PC-3 (cell line): ENCODE results near the gene RABGAP1L. TPM values are rescaled to one million over a fixed set of nuclear protein-coding genes. Genes with fewer than 3 reads are reported as not detected.

ENCODE experiments used
- ATAC-seq: fragments of 200-7000 bp; cut with Tn5 transposase; 2 replicates; pipeline ENCODE4 v1.9.1; 2020; ENCODE audit warnings: mild to moderate bottlenecking, moderate library complexity
- BruUV-seq: library from RNA; stranded (reverse); fragments of 400-500 nt; replicated peaks from 2 replicates; lab custom pipeline; 2021; lab: Mats Ljungman, UMichigan
- CTCF ChIA-PET: fragments of 300-600 bp; sonication (Branson Sonifier 250); formaldehyde crosslinking; loops from one replicate; lab custom pipeline; 2022; ENCODE audit warnings: antibody characterized with exemption; lab: Charles Lee
- POLR2A ChIA-PET: fragments of 300-600 bp; sonication (Branson Sonifier 250); formaldehyde crosslinking; loops from one replicate; lab custom pipeline; 2022; ENCODE audit warnings: antibody characterized with exemption; ENCODE audit not compliant: unreplicated experiment; lab: Charles Lee
- DNase-seq: peaks from one replicate; pipeline ENCODE4 v3.0.0-alpha.2; 2015
- H2AFZ ChIP-seq: fragments of 300-600 bp; sonication (generic); 2 replicates; pipeline ENCODE4 v1.6.0; 2016; ENCODE audit warnings: antibody characterized with exemption, low read length
- H3F3A ChIP-seq: fragments of 300-600 bp; sonication (generic); one replicate; pipeline ENCODE4 v1.6.0; 2017; ENCODE audit warnings: antibody characterized with exemption, low read length, control low read depth, mild to moderate bottlenecking; ENCODE audit not compliant: unreplicated experiment
- H3K27ac ChIP-seq: fragments of 300-600 bp; sonication (generic); 2 replicates; pipeline ENCODE4 v1.5.1; 2016; ENCODE audit warnings: mild to moderate bottlenecking, low read length
- H3K27me3 ChIP-seq: fragments of 300-600 bp; sonication (generic); 2 replicates; pipeline ENCODE4 v1.6.1; 2016; ENCODE audit warnings: low read length, mixed read lengths
- H3K36me3 ChIP-seq: fragments of 300-600 bp; sonication (generic); 2 replicates; pipeline ENCODE4 v1.6.1; 2016; ENCODE audit warnings: low read depth, mixed run types, low read length, mixed read lengths
- H3K4me1 ChIP-seq: fragments of 300-600 bp; sonication (generic); 2 replicates; pipeline ENCODE4 v1.5.1; 2016; ENCODE audit warnings: low read length; ENCODE audit not compliant: insufficient read depth
- H3K4me2 ChIP-seq: fragments of 300-600 bp; sonication (generic); 2 replicates; pipeline ENCODE4 v1.6.0; 2016; ENCODE audit warnings: low read length
- H3K4me3 ChIP-seq: fragments of 300-600 bp; sonication (generic); 2 replicates; pipeline ENCODE4 v1.5.1; 2016; ENCODE audit warnings: mild to moderate bottlenecking, low read length, mixed read lengths
- H3K79me2 ChIP-seq: fragments of 300-600 bp; sonication (generic); 2 replicates; pipeline ENCODE4 v1.6.1; 2017; ENCODE audit warnings: low read length, mixed read lengths
- H3K9ac ChIP-seq: fragments of 300-600 bp; sonication (generic); 2 replicates; pipeline ENCODE4 v1.6.0; 2016; ENCODE audit warnings: mild to moderate bottlenecking, low read length
- H3K9me2 ChIP-seq: fragments of 300-600 bp; sonication (generic); replicated peaks from 2 replicates; pipeline ENCODE4 v1.6.1; 2016; ENCODE audit warnings: mixed run types, low read length, mixed read lengths
- H3K9me3 ChIP-seq: fragments of 300-600 bp; sonication (generic); 2 replicates; pipeline ENCODE4 v1.6.1; 2016; ENCODE audit warnings: low read length, mixed read lengths
- H4K20me1 ChIP-seq: fragments of 300-600 bp; sonication (generic); 2 replicates; pipeline ENCODE4 v1.6.1; 2016; ENCODE audit warnings: low read length, mixed read lengths
- CTCF ChIP-seq: fragments of 300-600 bp; sonication (generic); conservative IDR thresholded peaks from 2 replicates; pipeline ENCODE4 v1.5.1; 2017; ENCODE audit warnings: antibody characterized with exemption, low read depth, mild to moderate bottlenecking, low read length
- EZH2 ChIP-seq: fragments of 300-600 bp; sonication (generic); IDR thresholded peaks from one replicate; pipeline ENCODE4 v1.6.1; 2017; ENCODE audit warnings: antibody characterized with exemption, mild to moderate bottlenecking, low read length; ENCODE audit not compliant: unreplicated experiment
- EZH2phosphoT487 ChIP-seq: fragments of 300-600 bp; sonication (generic); IDR thresholded peaks from 2 replicates; pipeline ENCODE4 v1.6.1; 2018; ENCODE audit warnings: mild to moderate bottlenecking, antibody characterized with exemption, low read length, borderline replicate concordance
- intact Hi-C: fragments of 100-400 bp; cut with micrococcal nuclease; formaldehyde crosslinking; loops from 2 replicates; pipeline ENCODE4 v1.9.0; 2023
- total RNA-seq: library from RNA; depleted of rRNA; stranded (reverse); fragments of >200 nt; gene quantifications from 2 replicates; pipeline ENCODE4 v1.2.3, GENCODE V29; 2014

RABGAP1L gene
- total RNA-seq, 1 experiment from 2014 or later: 24.4 TPM

GRCh38 chr1:174466607-174467006, 307.3 kb downstream of the RABGAP1L start:
- ATAC-seq (no peak), DNase-seq (no peak)
- no peaks in the 10 kb centered on the region for H3K36me3 ChIP-seq
- H3K4me3 ChIP-seq: no peak overlapping the region
- no peak overlapping the region for H3K9ac ChIP-seq
- no peak overlapping the region for H3K27ac ChIP-seq
- no peak overlapping the region for H3K4me2 ChIP-seq
- CTCF ChIA-PET: no interaction called here
- no peak for TF ChIP-seq CTCF
- no peak for TF ChIP-seq EZH2phosphoT487
- TF ChIP-seq EZH2: no peak
- BruUV-seq: no TSS peak
- intact Hi-C loops: no loop called here
- no peaks in the 10 kb centered on the region for H3K9me2 ChIP-seq
- no peaks in the 10 kb centered on the region for H3K79me2 ChIP-seq
- H3K9me3 ChIP-seq: no peaks in the 10 kb centered on the region
- H4K20me1 ChIP-seq: no peaks in the 10 kb centered on the region
- no peaks in the 10 kb centered on the region for H3F3A ChIP-seq
- H3K4me1 ChIP-seq: no peaks in the 10 kb centered on the region
- POLR2A ChIA-PET: no interaction called here
- no peak overlapping the region for H2AFZ ChIP-seq
- H3K27me3 ChIP-seq: no peaks in the 10 kb centered on the region

GRCh38 chr1:174469052-174469451, 309.7 kb downstream of the RABGAP1L start:
- no peaks in the 10 kb centered on the region for H4K20me1 ChIP-seq
- no peak overlapping the region for H3K27ac ChIP-seq
- no peaks in the 10 kb centered on the region for H3K9me3 ChIP-seq
- no peaks in the 10 kb centered on the region for H3K9me2 ChIP-seq
- no peaks in the 10 kb centered on the region for H3F3A ChIP-seq
- no peak overlapping the region for H3K4me3 ChIP-seq
- no peak for ATAC-seq
- DNase-seq: no peak
- ChIA-PET CTCF (no interaction called here), POLR2A (no interaction called here)
- H3K79me2 ChIP-seq: no peaks in the 10 kb centered on the region
- no peaks in the 10 kb centered on the region for H3K36me3 ChIP-seq
- H3K27me3 ChIP-seq: no peaks in the 10 kb centered on the region
- no peak overlapping the region for H3K9ac ChIP-seq
- no peaks in the 10 kb centered on the region for H3K4me1 ChIP-seq
- intact Hi-C loops: no loop called here
- no TSS peak for BruUV-seq
- TF ChIP-seq EZH2 (no peak), CTCF (no peak), EZH2phosphoT487 (no peak)
- H2AFZ ChIP-seq: no peak overlapping the region
- H3K4me2 ChIP-seq: no peak overlapping the region

- Histone ChIP-seq H2AFZ (no peak overlapping the region), H3K4me2 (no peak overlapping the region), H3K27me3 (no peaks in the 10 kb centered on the region), H3K27ac (no peak overlapping the region), H3K4me3 (no peak overlapping the region), H3K9me3 (no peaks in the 10 kb centered on the region), H3K36me3 (no peaks in the 10 kb centered on the region), H3K4me1 (no peaks in the 10 kb centered on the region), H3K9ac (no peak overlapping the region), H4K20me1 (no peaks in the 10 kb centered on the region), H3K79me2 (no peaks in the 10 kb centered on the region), H3K9me2 (no peaks in the 10 kb centered on the region), H3F3A (no peaks in the 10 kb centered on the region)
- BruUV-seq: no TSS peak
- DNase-seq: no peak
- intact Hi-C loops: no loop called here
- ChIA-PET POLR2A (no interaction called here), CTCF (no interaction called here)
- no peak for ATAC-seq
- TF ChIP-seq EZH2phosphoT487 (no peak), EZH2 (no peak), CTCF (no peak)
Observed at GRCh38 chr1:174469687-174470086, 310.4 kb downstream of the RABGAP1L start.
